Measurements from ENCODE around the gene FIGNL2.
A peak's percentile ranks its signal among the peaks of the same experiment; 100 is the strongest.

Gene FIGNL2

GRCh38 chr12:51820526-51821439 is 27.7 kb downstream of the FIGNL2 start:
- Histone ChIP-seq H3K27me3 (peaks cover 4% of the 10 kb centered on the region; the same call in 1 of the 2 replicates), H3K4me1 (peaks cover 49% of the 10 kb centered on the region), H4K20me1 (0 out of 2 replicates have a peak, but pooled peaks cover 15% of the 10 kb centered on the region), H3K4me2 (peak overlapping the region; percentile 88), H3K36me3 (no peaks in the 10 kb centered on the region), H3K27ac (peak overlapping the region; percentile 99), H3K9ac (peak overlapping the region; percentile 97), H3K4me3 (peak overlapping the region; percentile 95), H3K9me3 (no peaks in the 10 kb centered on the region)
- TF ChIP-seq Cebpa-rat (IDR thresholded peaks at IDR 0.05): no peak

GRCh38 chr12:51819736-51820525 is 28.6 kb downstream of the FIGNL2 start:
- Histone ChIP-seq H4K20me1 (0 out of 2 replicates have a peak, but pooled peaks cover 15% of the 10 kb centered on the region), H3K9ac (peak overlapping the region; percentile 97), H3K4me3 (peak overlapping the region; percentile 95), H3K36me3 (no peaks in the 10 kb centered on the region), H3K4me2 (peak overlapping the region; percentile 88), H3K4me1 (peaks cover 49% of the 10 kb centered on the region), H3K27me3 (peaks cover 13% of the 10 kb centered on the region), H3K9me3 (no peaks in the 10 kb centered on the region), H3K27ac (peak overlapping the region; percentile 99)
- TF ChIP-seq Cebpa-rat (IDR thresholded peaks at IDR 0.05): no peak

GRCh38 chr12:51818566-51819300 is 29.8 kb downstream of the FIGNL2 start:
- Histone ChIP-seq H4K20me1 (0 out of 2 replicates have a peak, but pooled peaks cover 14% of the 10 kb centered on the region), H3K27ac (no peak overlapping the region), H3K9me3 (no peaks in the 10 kb centered on the region), H3K4me2 (no peak overlapping the region), H3K36me3 (no peaks in the 10 kb centered on the region), H3K9ac (no peak overlapping the region), H3K4me1 (peaks cover 48% of the 10 kb centered on the region), H3K4me3 (no peak overlapping the region), H3K27me3 (peaks cover 25% of the 10 kb centered on the region)
- no peak for TF ChIP-seq Cebpa-rat (IDR thresholded peaks at IDR 0.05)

GRCh38 chr12:51818086-51818485 is 30.4 kb downstream of the FIGNL2 start:
- H3K27me3 ChIP-seq: peaks cover 29% of the 10 kb centered on the region
- no peak overlapping the region for H3K4me2 ChIP-seq

GRCh38 chr12:51817027-51817953 is 31.2 kb downstream of the FIGNL2 start:
- Histone ChIP-seq H3K4me2 (no peak overlapping the region), H3K4me3 (no peak overlapping the region), H3K36me3 (no peaks in the 10 kb centered on the region), H3K4me1 (peaks cover 37% of the 10 kb centered on the region), H3K9me3 (no peaks in the 10 kb centered on the region), H4K20me1 (no peaks in the 10 kb centered on the region), H3K9ac (no peak overlapping the region), H3K27me3 (peaks cover 29% of the 10 kb centered on the region), H3K27ac (no peak overlapping the region)
- no peak for TF ChIP-seq Cebpa-rat (IDR thresholded peaks at IDR 0.05)

More at GRCh38 chr12:51818086-51818485, 30.4 kb downstream of the FIGNL2 start:
- H3K36me3 ChIP-seq: no peaks in the 10 kb centered on the region
- no peak overlapping the region for H3K9ac ChIP-seq
- no peaks in the 10 kb centered on the region for H3K9me3 ChIP-seq
- H3K4me3 ChIP-seq: no peak overlapping the region
- TF ChIP-seq Cebpa-rat (IDR thresholded peaks at IDR 0.05): no peak
- 0 out of 2 replicates have a peak, but pooled peaks cover 8% of the 10 kb centered on the region for H4K20me1 ChIP-seq
- H3K4me1 ChIP-seq: peaks cover 45% of the 10 kb centered on the region
- H3K27ac ChIP-seq: no peak overlapping the region

GRCh38 chr12:51815571-51815970 is 32.9 kb downstream of the FIGNL2 start:
- Histone ChIP-seq H3K4me3 (no peak overlapping the region), H3K9me3 (no peaks in the 10 kb centered on the region), H3K27ac (no peak overlapping the region), H3K27me3 (peaks cover 29% of the 10 kb centered on the region), H4K20me1 (no peaks in the 10 kb centered on the region), H3K4me2 (no peak overlapping the region), H3K9ac (no peak overlapping the region), H3K36me3 (no peaks in the 10 kb centered on the region), H3K4me1 (peaks cover 31% of the 10 kb centered on the region)
- TF ChIP-seq Cebpa-rat (IDR thresholded peaks at IDR 0.05): no peak

- Histone ChIP-seq H3K27me3 (peaks cover 29% of the 10 kb centered on the region), H3K36me3 (no peaks in the 10 kb centered on the region), H3K9ac (peak overlapping the region; percentile 74), H3K9me3 (no peaks in the 10 kb centered on the region), H3K4me2 (peak overlapping the region; percentile 93), H3K27ac (peak overlapping the region; percentile 80), H3K4me1 (peaks cover 22% of the 10 kb centered on the region), H4K20me1 (no peaks in the 10 kb centered on the region), H3K4me3 (peak overlapping the region; percentile 70)
- no peak for TF ChIP-seq Cebpa-rat (IDR thresholded peaks at IDR 0.05)
Measured at GRCh38 chr12:51814311-51815088, 34.0 kb downstream of the FIGNL2 start.

- no peaks in the 10 kb centered on the region for H4K20me1 ChIP-seq
- peak overlapping the region; percentile 80 for H3K27ac ChIP-seq
- no peaks in the 10 kb centered on the region for H3K36me3 ChIP-seq
- H3K9me3 ChIP-seq: no peaks in the 10 kb centered on the region
- H3K27me3 ChIP-seq: peaks cover 29% of the 10 kb centered on the region
- peak overlapping the region; percentile 93 for H3K4me2 ChIP-seq
- no peak for TF ChIP-seq Cebpa-rat (IDR thresholded peaks at IDR 0.05)
- H3K4me3 ChIP-seq: peak overlapping the region; percentile 70
- peak overlapping the region; percentile 74 for H3K9ac ChIP-seq
- peaks cover 21% of the 10 kb centered on the region; the same call in 1 of the 2 replicates for H3K4me1 ChIP-seq
Measured at GRCh38 chr12:51813931-51814310, 34.6 kb downstream of the FIGNL2 start.
